NCI-H526 (cell line): ENCODE measurements around the gene SLC27A5.
"Not testable (repeated sequence)": the region's sequence is repeated elsewhere in the genome, so short reads cannot be mapped to it uniquely, and the experiment has no call there.

ENCODE experiments used
- DNase-seq, 2 experiments: peaks; one replicate each; lab custom pipeline; 2025; lab: John Stamatoyannopoulos, UW

SLC27A5 gene

GRCh38 chr19:58497634-58498170 is 14.1 kb downstream of the SLC27A5 start:
- DNase-seq, result no peak

GRCh38 chr19:58492265-58492664 is 19.5 kb downstream of the SLC27A5 start:
- DNase-seq, result no peak

GRCh38 chr19:58491393-58491792 is 20.4 kb downstream of the SLC27A5 start:
- DNase-seq, result no peak

DNA sequence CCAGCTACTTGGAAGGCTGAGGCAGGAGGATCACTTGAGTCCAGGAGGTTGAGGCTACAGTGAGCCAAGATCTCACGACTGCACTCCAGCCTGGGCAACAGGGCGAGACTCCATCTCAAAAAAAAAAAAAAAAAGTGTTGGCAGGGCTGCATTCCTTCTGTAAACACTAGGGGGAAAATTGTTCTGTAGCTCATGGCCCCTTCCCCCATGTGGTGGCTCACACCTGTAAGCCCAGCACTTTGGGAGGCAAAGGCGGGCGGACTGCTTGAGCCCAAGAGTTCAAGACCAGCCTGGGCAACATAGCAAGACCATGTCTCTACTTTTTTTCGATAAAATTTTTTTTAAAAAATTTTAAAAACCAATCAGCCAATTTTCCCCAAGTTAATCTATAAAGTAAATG is 27.4 kb downstream of the SLC27A5 start:
- not testable (repeated sequence) for DNase-seq

DNA sequence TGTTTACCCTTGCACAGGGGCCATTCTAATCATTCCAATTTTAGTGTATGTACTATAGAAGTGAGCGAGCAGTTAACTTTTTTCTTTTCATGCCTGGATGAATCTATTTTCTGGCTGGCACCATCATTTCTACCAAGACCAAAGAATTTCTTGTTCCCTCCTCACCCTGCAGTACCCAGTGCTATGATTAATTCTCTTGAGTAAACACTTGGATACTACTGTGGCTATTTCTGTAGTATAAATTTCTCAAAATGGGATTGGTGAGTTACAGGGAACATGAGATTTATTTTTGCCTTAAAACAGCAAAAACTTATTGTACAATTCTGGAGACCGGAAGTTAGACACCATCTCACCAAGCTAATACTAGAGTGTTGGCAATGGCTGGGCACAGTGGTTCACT is 28.0 kb downstream of the SLC27A5 start:
- no peak for DNase-seq

- no peak for DNase-seq
These were observed 29.4 kb downstream of the SLC27A5 start for GRCh38 chr19:58482372-58482771.

DNA sequence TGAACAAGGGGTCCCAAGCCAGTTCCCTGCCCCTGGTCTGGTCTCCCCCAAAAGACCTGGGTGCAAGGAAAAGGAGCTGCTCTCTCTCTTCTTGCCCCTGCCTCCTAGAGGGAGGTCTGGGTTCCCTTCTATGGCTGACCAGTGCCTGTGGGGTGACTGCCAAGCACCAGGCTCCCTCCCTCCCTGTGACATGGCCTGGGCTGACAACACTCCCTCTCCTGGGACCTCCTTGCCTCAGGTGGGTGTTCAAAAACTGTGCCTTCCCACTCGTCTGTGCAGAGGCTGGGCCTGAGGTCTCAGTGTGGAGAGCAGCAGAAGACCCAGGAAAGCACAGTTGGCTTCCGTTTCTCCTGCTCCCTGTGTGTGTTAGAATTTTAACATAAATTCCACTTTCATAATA is 31.0 kb downstream of the SLC27A5 start:
- no peak for DNase-seq

DNA sequence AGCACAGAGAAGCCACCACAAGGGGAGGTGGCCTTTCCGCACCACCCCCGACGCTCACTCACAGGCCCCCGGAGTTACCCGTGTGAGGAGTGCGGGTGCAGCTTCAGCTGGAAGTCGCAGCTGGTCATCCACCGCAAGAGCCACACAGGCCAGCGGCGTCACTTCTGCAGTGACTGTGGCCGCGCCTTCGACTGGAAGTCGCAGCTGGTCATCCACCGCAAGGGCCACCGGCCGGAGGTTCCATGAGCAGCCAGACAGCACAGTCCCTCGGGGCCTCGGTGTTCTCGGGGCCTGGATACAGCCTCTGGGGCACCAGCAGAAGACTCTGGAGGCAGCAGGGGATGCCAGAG is 31.3 kb downstream of the SLC27A5 start:
- no peak for DNase-seq

GRCh38 chr19:58479736-58480480 is 31.9 kb downstream of the SLC27A5 start:
- no peak for DNase-seq

DNA sequence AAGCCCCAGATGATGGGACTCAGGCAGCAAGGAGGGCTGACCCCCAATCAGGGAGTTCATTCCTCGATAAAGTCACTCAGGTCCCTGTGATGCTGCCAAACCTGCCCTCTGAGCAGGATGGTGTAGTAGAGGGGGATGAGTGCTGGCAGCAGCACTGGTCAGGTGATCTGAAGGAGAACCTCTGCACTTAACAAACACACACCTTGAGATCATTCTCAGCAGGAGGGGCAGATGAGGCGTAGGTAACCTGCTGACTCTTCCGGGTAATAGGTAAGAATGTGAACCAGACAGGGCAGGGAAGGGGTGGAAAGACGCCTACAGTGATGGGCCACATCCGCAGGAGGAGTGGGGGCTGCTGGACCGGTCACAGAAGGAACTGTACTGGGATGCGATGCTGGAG is 32.5 kb downstream of the SLC27A5 start:
- no peak for DNase-seq

DNA sequence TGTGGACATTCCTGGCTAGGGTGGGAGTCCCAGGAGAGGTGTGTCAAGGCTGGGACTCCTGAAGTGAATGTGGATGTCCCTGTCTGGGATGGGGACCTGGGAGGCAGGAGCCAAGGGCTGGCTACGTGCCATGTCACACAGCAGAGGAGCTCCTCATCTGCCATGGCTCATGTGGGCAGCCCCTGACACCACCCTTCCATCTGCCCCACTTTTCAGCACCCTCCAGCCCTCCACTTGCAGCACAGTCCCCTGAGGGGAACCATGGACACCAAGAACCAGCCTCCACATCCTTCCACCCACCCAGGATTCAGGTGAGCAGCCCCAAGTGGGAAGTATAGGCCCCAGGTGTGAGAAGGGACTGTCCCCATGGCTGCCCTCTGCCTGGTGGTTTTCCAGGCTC is 33.9 kb downstream of the SLC27A5 start:
- no peak for DNase-seq

GRCh38 chr19:58477130-58477529 is 34.7 kb downstream of the SLC27A5 start:
- DNase-seq, result no peak

DNA sequence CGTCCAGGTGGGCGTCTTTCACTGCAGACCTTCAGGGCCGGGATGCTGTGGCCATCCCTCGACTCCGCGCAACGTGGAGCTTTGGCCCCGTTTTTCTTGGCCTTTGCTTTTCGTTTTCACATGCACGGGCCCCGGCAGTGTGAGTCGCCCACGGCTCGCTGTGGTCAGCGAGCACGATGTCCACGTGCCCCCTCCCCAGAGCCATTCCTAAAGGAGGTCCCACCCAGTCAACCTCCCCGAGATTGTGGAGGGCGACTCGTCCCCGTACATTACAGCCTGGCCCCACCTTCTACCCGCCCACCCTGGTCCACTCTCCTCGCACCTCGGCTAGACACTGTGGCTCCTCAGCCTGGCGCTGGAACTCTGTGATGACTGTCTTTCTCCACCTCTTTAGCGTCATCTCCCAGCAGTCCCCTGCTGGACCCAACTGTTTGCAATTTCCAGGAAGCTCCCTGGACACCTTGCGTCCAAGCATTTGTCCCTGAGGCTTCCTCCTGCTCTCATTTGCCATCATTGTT is 35.2 kb downstream of the SLC27A5 start:
- DNase-seq, result peak in 1 of 2 experiments; percentile 30

GRCh38 chr19:58475714-58476497 is 35.9 kb downstream of the SLC27A5 start, which contains the start of gene ZNF446:
Gene ZNF446 (plus strand): TSS chr19:58476352. CDS start chr19:58477219, 867 bp downstream.
- peak; percentile 93 to 98 for DNase-seq

DNA sequence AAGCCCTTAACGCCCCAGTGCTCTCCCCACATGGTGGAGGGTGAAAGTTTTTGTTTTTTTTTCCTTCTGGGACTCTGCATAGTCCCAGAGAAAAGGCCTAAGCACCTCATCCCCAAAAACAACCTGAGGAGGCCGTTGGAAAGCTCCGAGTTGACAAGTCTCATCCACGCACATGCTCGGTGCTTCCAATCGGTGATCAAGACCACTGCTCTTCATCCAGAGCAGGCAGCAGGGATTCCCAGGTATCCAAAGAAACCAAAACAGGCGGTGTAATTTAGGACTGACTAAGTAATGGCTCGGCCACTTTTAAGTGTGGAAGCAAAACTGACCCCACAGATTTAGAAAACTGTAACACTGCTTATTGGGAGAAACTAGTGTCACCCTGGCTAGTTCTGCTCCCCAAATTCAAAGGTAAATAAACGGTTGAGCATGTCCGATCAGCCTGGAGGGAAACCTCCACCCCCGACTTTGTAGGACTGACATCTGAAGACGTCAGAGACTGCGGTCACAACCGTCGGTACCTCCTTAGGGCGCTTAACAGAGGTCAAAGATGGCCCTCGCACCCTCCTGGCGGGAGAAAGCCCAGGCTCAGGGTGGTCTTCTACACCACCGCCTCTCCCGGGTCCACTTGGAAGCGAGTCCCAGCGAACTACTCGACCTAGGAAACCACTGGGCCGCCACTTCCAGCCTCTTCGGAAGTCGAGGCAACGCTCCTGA is 36.6 kb downstream of the SLC27A5 start:
- no peak for DNase-seq

GRCh38 chr19:58474291-58474996 is 37.3 kb downstream of the SLC27A5 start:
- DNase-seq, result no peak

DNA sequence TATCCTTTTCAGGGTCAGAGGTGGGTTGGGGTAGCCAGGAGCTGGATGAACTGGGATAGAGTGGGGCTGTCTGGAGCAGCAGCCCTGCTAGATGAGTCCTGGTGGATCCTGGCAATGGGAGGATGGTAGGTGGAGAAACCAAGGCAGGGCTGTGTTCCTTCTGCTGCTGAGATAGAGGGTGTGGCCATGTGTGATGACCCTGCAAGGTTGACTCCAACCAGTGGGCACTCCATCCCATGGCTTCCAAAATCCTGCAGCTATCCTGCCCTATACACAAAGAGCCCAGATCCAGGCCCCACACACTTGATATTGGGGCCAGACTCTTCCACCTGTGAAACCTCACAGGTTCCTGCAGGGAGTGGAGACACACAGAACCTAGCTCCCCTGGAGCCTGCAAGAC is 38.0 kb downstream of the SLC27A5 start:
- no peak for DNase-seq

DNA sequence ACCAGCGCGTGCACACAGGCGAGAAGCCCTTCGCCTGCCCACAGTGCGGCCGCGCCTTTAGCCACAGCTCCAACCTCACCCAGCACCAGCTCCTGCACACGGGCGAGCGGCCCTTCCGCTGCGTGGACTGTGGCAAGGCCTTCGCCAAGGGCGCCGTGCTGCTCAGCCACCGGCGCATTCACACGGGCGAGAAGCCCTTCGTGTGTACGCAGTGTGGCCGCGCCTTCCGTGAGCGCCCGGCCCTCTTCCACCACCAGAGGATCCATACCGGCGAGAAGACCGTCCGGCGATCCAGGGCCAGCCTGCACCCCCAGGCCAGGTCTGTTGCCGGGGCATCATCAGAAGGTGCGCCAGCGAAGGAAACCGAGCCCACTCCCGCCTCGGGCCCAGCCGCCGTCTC is 40.1 kb downstream of the SLC27A5 start:
- no peak for DNase-seq

DNA sequence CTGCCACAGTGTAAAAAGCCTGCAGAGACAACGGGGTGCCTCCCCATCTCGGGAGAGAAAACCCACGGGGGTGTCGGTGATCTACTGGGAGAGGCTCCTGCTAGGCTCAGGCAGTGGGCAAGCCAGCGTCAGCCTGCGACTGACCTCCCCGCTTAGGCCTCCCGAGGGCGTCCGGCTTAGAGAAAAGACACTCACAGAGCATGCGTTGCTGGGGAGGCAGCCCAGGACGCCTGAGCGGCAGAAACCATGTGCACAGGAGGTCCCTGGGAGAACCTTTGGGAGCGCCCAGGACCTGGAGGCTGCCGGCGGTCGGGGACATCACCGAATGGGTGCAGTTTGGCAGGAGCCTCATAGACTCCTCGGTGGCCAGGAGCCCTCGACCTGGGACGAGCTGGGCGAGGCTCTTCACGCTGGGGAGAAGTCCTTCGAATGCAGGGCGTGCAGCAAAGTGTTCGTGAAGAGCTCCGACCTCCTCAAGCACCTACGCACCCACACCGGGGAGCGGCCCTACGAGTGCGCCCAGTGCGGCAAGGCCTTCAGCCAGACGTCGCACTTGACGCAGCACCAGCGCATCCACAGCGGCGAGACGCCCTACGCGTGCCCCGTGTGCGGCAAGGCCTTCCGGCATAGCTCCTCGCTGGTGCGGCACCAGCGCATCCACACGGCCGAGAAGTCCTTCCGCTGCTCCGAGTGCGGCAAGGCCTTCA is 40.8 kb downstream of the SLC27A5 start:
- DNase-seq, result not testable (repeated sequence)

GRCh38 chr19:58469241-58470013 is 42.4 kb downstream of the SLC27A5 start:
- no peak for DNase-seq
